ENCODE data around the gene VGF. TPM values are rescaled to one million over a fixed set of nuclear protein-coding genes. Genes with fewer than 3 reads are reported as not detected.
A peak's percentile ranks its signal among the peaks of the same experiment; 100 is the strongest.
"Not testable (repeated sequence)": the region's sequence is repeated elsewhere in the genome, so short reads cannot be mapped to it uniquely, and the experiment has no call there.

Gene VGF
- total RNA-seq, 8 experiments from 2014 or later: 0.36 to 101 (median 13.7) TPM

- 19 to 67% (median 49%) methylated on average over 2 to 17 of the region's 21 CpGs; no CpG with 5 or more reads in 1 of the 10 experiments for WGBS, 10 experiments
- ATAC-seq (replicated peaks in 6 of 8): peak in 3 of 8 experiments; percentile 29 to 46 (median 37)
- peaks cover 0 to 15% of the 10 kb centered on the region in 2 donors for H3K4me1 ChIP-seq (replicated peaks in 1 of 2)
- no peak within 1 kb of the TSS for H3K27ac ChIP-seq
- no peak within 1 kb of the TSS for H3K4me3 ChIP-seq
- in situ Hi-C loops (cut with MboI; ENCODE audit: low pct_unique_long_range_greater_than_20kb in 2 of 9, low sequenced_read_pairs in 9 of 9, unreplicated experiment in 9 of 9): no loop called here
Measured at GRCh38 chr7:101200862-101201599, 35.7 kb upstream of the VGF start, which contains the start of gene MOGAT3. Gene MOGAT3 (minus strand): TSS chr7:101201036. CDS start chr7:101200854, 182 bp downstream.

- Histone ChIP-seq H3K4me1 (replicated peaks in 1 of 2) (peaks cover 0 to 15% of the 10 kb centered on the region in 2 donors), H3K4me3 (no peak overlapping the region)
- no CpG with 5 or more reads among the region's 2 CpGs for WGBS, 10 experiments
Measured at GRCh38 chr7:101200504-101200861, 35.1 kb upstream of the VGF start.

GRCh38 chr7:101199522-101199921, 34.2 kb upstream of the VGF start:
- not testable (repeated sequence) for H3K4me3 ChIP-seq; H3K27ac ChIP-seq; ATAC-seq (replicated peaks in 6 of 8)
- WGBS, 10 experiments: 67 to 100% (median 85%) methylated on average over 1 to 5 of the region's 10 CpGs; no CpG with 5 or more reads in 5 of the 10 experiments
- peaks cover 0 to 15% of the 10 kb centered on the region in 2 donors for H3K4me1 ChIP-seq (replicated peaks in 1 of 2)
- in situ Hi-C loops (cut with MboI; ENCODE audit: low pct_unique_long_range_greater_than_20kb in 2 of 9, low sequenced_read_pairs in 9 of 9, unreplicated experiment in 9 of 9): loop anchor here in 1 of 9 experiments (25.0 kb wide), 1 partner anchor 312 kb away; the partner anchor contains the start of genes ACHE, SRRT and UFSP1

More at GRCh38 chr7:101200504-101200861, 35.1 kb upstream of the VGF start:
- H3K27ac ChIP-seq: no peak overlapping the region
- ATAC-seq (replicated peaks in 6 of 8): no peak
- in situ Hi-C loops (cut with MboI; ENCODE audit: low pct_unique_long_range_greater_than_20kb in 2 of 9, low sequenced_read_pairs in 9 of 9, unreplicated experiment in 9 of 9): no loop called here

GRCh38 chr7:101198476-101198875, 33.1 kb upstream of the VGF start:
- no peak overlapping the region for H3K4me3 ChIP-seq
- in situ Hi-C loops (cut with MboI; ENCODE audit: low pct_unique_long_range_greater_than_20kb in 2 of 9, low sequenced_read_pairs in 9 of 9, unreplicated experiment in 9 of 9): loop anchor here in 1 of 9 experiments (25.0 kb wide), 1 partner anchor 311 kb away; the partner anchor contains the start of genes ACHE, SRRT and UFSP1
- H3K27ac ChIP-seq: no peak overlapping the region
- WGBS, 10 experiments: 87 to 95% methylated on average over 3 to 4 of the region's 14 CpGs; no CpG with 5 or more reads in 8 of the 10 experiments
- peaks cover 0 to 15% of the 10 kb centered on the region in 2 donors for H3K4me1 ChIP-seq (replicated peaks in 1 of 2)
- no peak for ATAC-seq (replicated peaks in 6 of 8)

- in situ Hi-C loops (cut with MboI; ENCODE audit: low pct_unique_long_range_greater_than_20kb in 2 of 9, low sequenced_read_pairs in 9 of 9, unreplicated experiment in 9 of 9): loop anchor here in 1 of 9 experiments (25.0 kb wide), 1 partner anchor 311 kb away; the partner anchor contains the start of genes ACHE, SRRT and UFSP1
- WGBS, 10 experiments: 83% methylated on average over 2 of the region's 21 CpGs; no CpG with 5 or more reads in 9 of the 10 experiments
- H3K4me3 ChIP-seq: no peak overlapping the region
- ATAC-seq (replicated peaks in 6 of 8): no peak
- no peak overlapping the region for H3K27ac ChIP-seq
- H3K4me1 ChIP-seq (replicated peaks in 1 of 2): peaks cover 0 to 15% of the 10 kb centered on the region in 2 donors
Measured at GRCh38 chr7:101197991-101198390, 32.6 kb upstream of the VGF start.

- Histone ChIP-seq H3K27ac (peak overlapping the region in 1 of 2 donors; percentile 31), H3K4me3 (no peak overlapping the region), H3K4me1 (replicated peaks in 1 of 2) (peaks cover 0 to 5% of the 10 kb centered on the region in 2 donors)
- 0 to 87% (median 80%) methylated on average over 1 to 3 of the region's 17 CpGs; no CpG with 5 or more reads in 7 of the 10 experiments for WGBS, 10 experiments
- no peak for ATAC-seq (replicated peaks in 6 of 8)
- in situ Hi-C loops (cut with MboI; ENCODE audit: low pct_unique_long_range_greater_than_20kb in 2 of 9, low sequenced_read_pairs in 9 of 9, unreplicated experiment in 9 of 9): loop anchor here in 1 of 9 experiments (25.0 kb wide), 1 partner anchor 309 kb away; the partner anchor contains the start of genes ACHE, SRRT and UFSP1
Measured at GRCh38 chr7:101195884-101196283, 30.5 kb upstream of the VGF start.

GRCh38 chr7:101189109-101189508, 23.7 kb upstream of the VGF start:
- in situ Hi-C loops (cut with MboI; ENCODE audit: low pct_unique_long_range_greater_than_20kb in 2 of 9, low sequenced_read_pairs in 9 of 9, unreplicated experiment in 9 of 9): loop anchor here in 1 of 9 experiments (25.0 kb wide), 1 partner anchor 302 kb away; the partner anchor contains the start of genes ACHE, SRRT and UFSP1
- no peak for ATAC-seq (replicated peaks in 6 of 8)
- WGBS, 10 experiments: 50 to 88% (median 59%) methylated on average over 2 to 8 of the region's 8 CpGs
- Histone ChIP-seq H3K4me3 (no peak overlapping the region), H3K4me1 (replicated peaks in 1 of 2) (no peaks in the 10 kb centered on the region), H3K27ac (no peak overlapping the region)

- no peak for ATAC-seq (replicated peaks in 6 of 8)
- in situ Hi-C loops (cut with MboI; ENCODE audit: low pct_unique_long_range_greater_than_20kb in 2 of 9, low sequenced_read_pairs in 9 of 9, unreplicated experiment in 9 of 9): loop anchor here in 1 of 9 experiments (25.0 kb wide), 1 partner anchor 300 kb away; the partner anchor contains the start of genes ACHE, SRRT and UFSP1
Measured at GRCh38 chr7:101186844-101187428, 21.6 kb upstream of the VGF start.

GRCh38 chr7:101186194-101186593, 20.8 kb upstream of the VGF start:
- no peak for ATAC-seq (replicated peaks in 6 of 8)

More at GRCh38 chr7:101186844-101187428, 21.6 kb upstream of the VGF start:
- H3K4me3 ChIP-seq: no peak overlapping the region
- peaks cover 0 to 3% of the 10 kb centered on the region in 2 donors for H3K4me1 ChIP-seq (replicated peaks in 1 of 2)
- H3K27ac ChIP-seq: no peak overlapping the region
- 60 to 100% (median 89%) methylated on average over 1 to 3 of the region's 4 CpGs; no CpG with 5 or more reads in 4 of the 10 experiments for WGBS, 10 experiments

GRCh38 chr7:101185258-101185839, 20.0 kb upstream of the VGF start:
- H3K27ac ChIP-seq: no peak overlapping the region
- no peak overlapping the region for H3K4me3 ChIP-seq
- peaks cover 3 to 8% of the 10 kb centered on the region in 2 donors for H3K4me1 ChIP-seq (replicated peaks in 1 of 2)
- peak in 2 of 8 experiments; percentile 4 to 26 for ATAC-seq (replicated peaks in 6 of 8)
- WGBS, 10 experiments: 0 to 75% (median 58%) methylated on average over 1 to 5 of the region's 5 CpGs; no CpG with 5 or more reads in 1 of the 10 experiments
- in situ Hi-C loops (cut with MboI; ENCODE audit: low pct_unique_long_range_greater_than_20kb in 2 of 9, low sequenced_read_pairs in 9 of 9, unreplicated experiment in 9 of 9): loop anchor here in 1 of 9 experiments (25.0 kb wide), 1 partner anchor 298 kb away; the partner anchor contains the start of genes ACHE, SRRT and UFSP1

More at GRCh38 chr7:101186194-101186593, 20.8 kb upstream of the VGF start:
- Histone ChIP-seq H3K27ac (no peak overlapping the region), H3K4me3 (no peak overlapping the region), H3K4me1 (replicated peaks in 1 of 2) (peaks cover 0 to 3% of the 10 kb centered on the region in 2 donors)
- WGBS, 10 experiments: 17 to 100% (median 78%) methylated on average over 1 to 6 of the region's 6 CpGs; no CpG with 5 or more reads in 1 of the 10 experiments
- in situ Hi-C loops (cut with MboI; ENCODE audit: low pct_unique_long_range_greater_than_20kb in 2 of 9, low sequenced_read_pairs in 9 of 9, unreplicated experiment in 9 of 9): loop anchor here in 1 of 9 experiments (25.0 kb wide), 1 partner anchor 299 kb away; the partner anchor contains the start of genes ACHE, SRRT and UFSP1

GRCh38 chr7:101180130-101180755, 14.9 kb upstream of the VGF start, which contains the start of gene NAT16:
Gene NAT16 (minus strand): TSS chr7:101180293. CDS start chr7:101174807, 5,486 bp downstream.
- H3K27ac ChIP-seq: peak within 1 kb of the TSS; percentile 25 to 61
- in situ Hi-C loops (cut with MboI; ENCODE audit: low pct_unique_long_range_greater_than_20kb in 2 of 9, low sequenced_read_pairs in 9 of 9, unreplicated experiment in 9 of 9): loop anchor here in 1 of 9 experiments (25.0 kb wide), 1 partner anchor 293 kb away; the partner anchor contains the start of genes ACHE, SRRT and UFSP1
- WGBS, 10 experiments: 0 to 46% (median 13%) methylated on average over 1 to 17 of the region's 56 CpGs; no CpG with 5 or more reads in 4 of the 10 experiments

More at GRCh38 chr7:101180130-101180755, 14.9 kb upstream of the VGF start, which contains the start of gene NAT16:
- peak in 5 of 8 experiments; percentile 2 to 16 (median 13) for ATAC-seq (replicated peaks in 6 of 8)
- peaks cover 3 to 10% of the 10 kb centered on the region in 2 donors for H3K4me1 ChIP-seq (replicated peaks in 1 of 2)
- H3K4me3 ChIP-seq: peak within 1 kb of the TSS; percentile 38 to 51 (median 42)

All from motor neuron (in vitro differentiated cells).